ENCODE measurements around the gene PPP6R2. TPM values are rescaled to one million over a fixed set of nuclear protein-coding genes. Genes with fewer than 3 reads are reported as not detected.
A peak's percentile ranks its signal among the peaks of the same experiment; 100 is the strongest.
"Not testable (repeated sequence)": the region's sequence is repeated elsewhere in the genome, so short reads cannot be mapped to it uniquely, and the experiment has no call there.

PPP6R2 gene
- total RNA-seq, 6 experiments from 2014 or later: 41.9 to 47.0 (median 43.6) TPM

- Mint-ChIP-seq H3K4me1 (ENCODE audit: low read depth) (peaks cover 10% of the 10 kb centered on the region), H3K36me3 (ENCODE audit: low read depth) (no peaks in the 10 kb centered on the region), H3K4me3 (no peak overlapping the region), H3K27me3 (ENCODE audit: insufficient read depth) (no peaks in the 10 kb centered on the region; the same call in none of the 2 replicates), H3K9me3 (no peaks in the 10 kb centered on the region), H3K27ac (no peak overlapping the region)
- no peak for DNase-seq
- no peak for TF ChIP-seq CTCF (IDR thresholded peaks at IDR 0.05)
These were observed 22.3 kb upstream of the PPP6R2 start for GRCh38 chr22:50320671-50321325.

GRCh38 chr22:50322382-50323104 lies 20.6 kb upstream of the PPP6R2 start:
- H3K9me3 Mint-ChIP-seq; H3K27me3 Mint-ChIP-seq (ENCODE audit: insufficient read depth); H3K27ac Mint-ChIP-seq; H3K36me3 Mint-ChIP-seq (ENCODE audit: low read depth); DNase-seq; H3K4me3 Mint-ChIP-seq: not testable (repeated sequence)
- H3K4me1 Mint-ChIP-seq (ENCODE audit: low read depth): peaks cover 17% of the 10 kb centered on the region

- Mint-ChIP-seq H3K27ac (no peak overlapping the region), H3K4me3 (no peak overlapping the region), H3K36me3 (ENCODE audit: low read depth) (no peaks in the 10 kb centered on the region), H3K9me3 (no peaks in the 10 kb centered on the region), H3K4me1 (ENCODE audit: low read depth) (peaks cover 17% of the 10 kb centered on the region), H3K27me3 (ENCODE audit: insufficient read depth) (no peaks in the 10 kb centered on the region; the same call in none of the 2 replicates)
- no peak for TF ChIP-seq CTCF (IDR thresholded peaks at IDR 0.05)
- DNase-seq: no peak
These were observed 19.2 kb upstream of the PPP6R2 start for GRCh38 chr22:50323900-50324299.

GRCh38 chr22:50325444-50326224 lies 17.5 kb upstream of the PPP6R2 start:
- no peak for TF ChIP-seq CTCF (IDR thresholded peaks at IDR 0.05)
- Mint-ChIP-seq H3K4me1 (ENCODE audit: low read depth) (peaks cover 23% of the 10 kb centered on the region), H3K27me3 (ENCODE audit: insufficient read depth) (no peaks in the 10 kb centered on the region), H3K9me3 (no peaks in the 10 kb centered on the region), H3K36me3 (ENCODE audit: low read depth) (peaks cover 4% of the 10 kb centered on the region; the same call in 1 of the 2 replicates), H3K27ac (peak overlapping the region; percentile 9; the same call in 1 of the 2 replicates), H3K4me3 (peak overlapping the region; percentile 91)
- DNase-seq: no peak

GRCh38 chr22:50326225-50326955 lies 16.7 kb upstream of the PPP6R2 start:
- Mint-ChIP-seq H3K27me3 (ENCODE audit: insufficient read depth) (no peaks in the 10 kb centered on the region), H3K9me3 (no peaks in the 10 kb centered on the region), H3K4me1 (ENCODE audit: low read depth) (peaks cover 30% of the 10 kb centered on the region), H3K27ac (peak overlapping the region; percentile 50; the same call in 1 of the 2 replicates), H3K4me3 (peak overlapping the region; percentile 91), H3K36me3 (ENCODE audit: low read depth) (peaks cover 4% of the 10 kb centered on the region; the same call in 1 of the 2 replicates)
- DNase-seq: no peak
- TF ChIP-seq CTCF (IDR thresholded peaks at IDR 0.05): no peak
